B cell (primary cell): Measurements from ENCODE around the gene ZNF492.

Experiments
- EZH2 ChIP-seq: IDR thresholded peaks from 2 replicates; pipeline ENCODE4 v1.6.1; 2012; ENCODE audit warnings: borderline replicate concordance, low read depth, mild to moderate bottlenecking, moderate library complexity, low read length; ENCODE audit not compliant: insufficient read depth, poor library complexity, severe bottlenecking
- TF ChIP-seq, protein P1 (sequence below): fragments of 200-600 bp; IDR thresholded peaks from one replicate; pipeline ENCODE4 v1.8.0; 2022; ENCODE audit warnings: antibody characterized with exemption, mild to moderate bottlenecking

DNA sequence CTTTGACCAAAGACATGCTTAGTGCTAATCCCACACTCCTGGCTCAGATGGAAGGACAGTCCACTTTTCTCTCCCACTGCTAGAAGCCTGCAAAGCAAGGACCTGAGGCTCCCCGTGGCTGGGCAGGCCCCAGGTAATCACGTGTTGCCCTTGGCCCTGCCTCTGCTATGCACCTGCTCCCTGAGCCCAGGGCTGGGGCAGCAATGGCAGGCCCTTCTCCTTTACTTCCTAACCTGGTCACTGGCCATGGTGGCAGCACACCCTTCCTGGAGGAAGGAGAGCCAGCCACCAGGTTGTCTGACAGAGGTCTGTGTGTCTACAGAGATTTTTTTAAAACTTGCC, 27.9 kb upstream of the ZNF492 start:
- TF ChIP-seq, protein P1, sequence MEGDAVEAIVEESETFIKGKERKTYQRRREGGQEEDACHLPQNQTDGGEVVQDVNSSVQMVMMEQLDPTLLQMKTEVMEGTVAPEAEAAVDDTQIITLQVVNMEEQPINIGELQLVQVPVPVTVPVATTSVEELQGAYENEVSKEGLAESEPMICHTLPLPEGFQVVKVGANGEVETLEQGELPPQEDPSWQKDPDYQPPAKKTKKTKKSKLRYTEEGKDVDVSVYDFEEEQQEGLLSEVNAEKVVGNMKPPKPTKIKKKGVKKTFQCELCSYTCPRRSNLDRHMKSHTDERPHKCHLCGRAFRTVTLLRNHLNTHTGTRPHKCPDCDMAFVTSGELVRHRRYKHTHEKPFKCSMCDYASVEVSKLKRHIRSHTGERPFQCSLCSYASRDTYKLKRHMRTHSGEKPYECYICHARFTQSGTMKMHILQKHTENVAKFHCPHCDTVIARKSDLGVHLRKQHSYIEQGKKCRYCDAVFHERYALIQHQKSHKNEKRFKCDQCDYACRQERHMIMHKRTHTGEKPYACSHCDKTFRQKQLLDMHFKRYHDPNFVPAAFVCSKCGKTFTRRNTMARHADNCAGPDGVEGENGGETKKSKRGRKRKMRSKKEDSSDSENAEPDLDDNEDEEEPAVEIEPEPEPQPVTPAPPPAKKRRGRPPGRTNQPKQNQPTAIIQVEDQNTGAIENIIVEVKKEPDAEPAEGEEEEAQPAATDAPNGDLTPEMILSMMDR: no peak
- no peak for TF ChIP-seq EZH2
